OCI-LY3 (cell line): Measurements from ENCODE around the gene TTC17.

Source experiments
- CTCF ChIP-seq: fragments of 200-600, 300-600 bp; sonication (generic); IDR thresholded peaks from 2 replicates; pipeline ENCODE4 v1.5.1; 2014; ENCODE audit warnings: antibody characterized with exemption, low read length, low read depth
- EZH2phosphoT487 ChIP-seq: fragments of 200-600 bp; shearing (Covaris generic); IDR thresholded peaks from 2 replicates; pipeline ENCODE4 v1.6.1; 2018; ENCODE audit warnings: antibody characterized with exemption, mixed run types, low read depth

GRCh38 chr11:43311791-43312607, 46.7 kb upstream of the TTC17 start, which contains the start of gene API5:
- TF ChIP-seq CTCF (peak; percentile 66), EZH2phosphoT487 (no peak)
